ENCODE measurements around the gene CCR5. TPM values are rescaled to one million over a fixed set of nuclear protein-coding genes. Genes with fewer than 3 reads are reported as not detected.

CCR5 gene
- total RNA-seq, 2 donors from 2014 or later, result not detected

- Histone ChIP-seq H3K27ac (ENCODE audit: low read depth, low read length) (no peak overlapping the region), H3K9ac (ENCODE audit: extremely low read depth, low read length, poor library complexity, severe bottlenecking) (no peak overlapping the region), H3K4me1 (ENCODE audit: control insufficient read depth, insufficient read depth, low read length) (peaks cover 9% of the 10 kb centered on the region), H3K27me3 (ENCODE audit: control insufficient read depth, insufficient read depth, low read length, poor library complexity, severe bottlenecking) (no peaks in the 10 kb centered on the region), H3K4me3 (ENCODE audit: low read length) (no peak overlapping the region), H3K36me3 (ENCODE audit: control insufficient read depth, insufficient read depth, low read length) (no peaks in the 10 kb centered on the region), H3K9me3 (ENCODE audit: control insufficient read depth, low read length) (no peaks in the 10 kb centered on the region)
- Mint-ChIP-seq H3K36me3 (ENCODE audit: low read depth) (no peaks in the 10 kb centered on the region), H3K27ac (no peak overlapping the region), H3K4me3 (no peak overlapping the region), H3K9me3 (no peaks in the 10 kb centered on the region), H3K27me3 (ENCODE audit: insufficient read depth) (no peaks in the 10 kb centered on the region), H3K4me1 (peaks cover 5% of the 10 kb centered on the region)
- peak; percentile 80 for TF ChIP-seq CTCF (conservative IDR thresholded peaks at IDR 0.05)
- peak; percentile 88 for DNase-seq
- WGBS, 2 experiments (ENCODE audit: insufficient coverage in 1 of 2, insufficient read length in 1 of 2), result 68 to 100% methylated on average over 1 to 7 of the region's 7 CpGs
Observed at GRCh38 chr3:46368569-46368968, 2.2 kb upstream of the CCR5 start.

GRCh38 chr3:46369151-46369550 lies 1.6 kb upstream of the CCR5 start:
- TF ChIP-seq CTCF (conservative IDR thresholded peaks at IDR 0.05), result no peak

GRCh38 chr3:46369675-46370132 lies 1.0 kb upstream of the CCR5 start:
- Mint-ChIP-seq H3K36me3 (ENCODE audit: low read depth) (no peaks in the 10 kb centered on the region), H3K27me3 (ENCODE audit: insufficient read depth) (peaks cover 1% of the 10 kb centered on the region), H3K27ac (no peak overlapping the region), H3K4me3 (no peak overlapping the region), H3K4me1 (peaks cover 5% of the 10 kb centered on the region), H3K9me3 (no peaks in the 10 kb centered on the region)
- Histone ChIP-seq H3K4me1 (ENCODE audit: control insufficient read depth, insufficient read depth, low read length) (peaks cover 9% of the 10 kb centered on the region), H3K9ac (ENCODE audit: extremely low read depth, low read length, poor library complexity, severe bottlenecking) (no peak overlapping the region), H3K4me3 (ENCODE audit: low read length) (no peak overlapping the region), H3K9me3 (ENCODE audit: control insufficient read depth, low read length) (no peaks in the 10 kb centered on the region), H3K36me3 (ENCODE audit: control insufficient read depth, insufficient read depth, low read length) (no peaks in the 10 kb centered on the region), H3K27ac (ENCODE audit: low read depth, low read length) (no peak overlapping the region), H3K27me3 (ENCODE audit: control insufficient read depth, insufficient read depth, low read length, poor library complexity, severe bottlenecking) (no peaks in the 10 kb centered on the region)
- no peak for DNase-seq
- 79 to 94% methylated on average over 2 to 6 of the region's 6 CpGs for WGBS, 2 experiments (ENCODE audit: insufficient coverage in 1 of 2, insufficient read length in 1 of 2)
- TF ChIP-seq CTCF (conservative IDR thresholded peaks at IDR 0.05), result no peak

More at GRCh38 chr3:46369151-46369550, 1.6 kb upstream of the CCR5 start:
- H3K27me3 Mint-ChIP-seq (ENCODE audit: insufficient read depth), result no peaks in the 10 kb centered on the region
- no peak overlapping the region for H3K4me3 Mint-ChIP-seq
- Histone ChIP-seq H3K9me3 (ENCODE audit: control insufficient read depth, low read length) (no peaks in the 10 kb centered on the region), H3K4me1 (ENCODE audit: control insufficient read depth, insufficient read depth, low read length) (peaks cover 9% of the 10 kb centered on the region), H3K36me3 (ENCODE audit: control insufficient read depth, insufficient read depth, low read length) (no peaks in the 10 kb centered on the region), H3K4me3 (ENCODE audit: low read length) (no peak overlapping the region), H3K9ac (ENCODE audit: extremely low read depth, low read length, poor library complexity, severe bottlenecking) (no peak overlapping the region), H3K27ac (ENCODE audit: low read depth, low read length) (no peak overlapping the region), H3K27me3 (ENCODE audit: control insufficient read depth, insufficient read depth, low read length, poor library complexity, severe bottlenecking) (no peaks in the 10 kb centered on the region)
- no peak overlapping the region for H3K27ac Mint-ChIP-seq
- DNase-seq, result no peak
- 96 to 100% methylated on average over 2 to 4 of the region's 4 CpGs for whole genome bisulfite sequencing, 2 experiments (ENCODE audit: insufficient coverage in 1 of 2, insufficient read length in 1 of 2)
- H3K4me1 Mint-ChIP-seq, result peaks cover 5% of the 10 kb centered on the region
- H3K9me3 Mint-ChIP-seq, result no peaks in the 10 kb centered on the region
- no peaks in the 10 kb centered on the region for H3K36me3 Mint-ChIP-seq (ENCODE audit: low read depth)

Measured in endodermal cell (in vitro differentiated cells).